Raji (cell line): Measurements from ENCODE around the gene JAZF1.

ENCODE experiments used
- POLR2A ChIP-seq: IDR thresholded peaks from 2 replicates; pipeline ENCODE4 v1.6.1; 2011; ENCODE audit warnings: low read depth, low read length, control low read depth; ENCODE audit not compliant: insufficient read depth

The JAZF1 gene

DNA sequence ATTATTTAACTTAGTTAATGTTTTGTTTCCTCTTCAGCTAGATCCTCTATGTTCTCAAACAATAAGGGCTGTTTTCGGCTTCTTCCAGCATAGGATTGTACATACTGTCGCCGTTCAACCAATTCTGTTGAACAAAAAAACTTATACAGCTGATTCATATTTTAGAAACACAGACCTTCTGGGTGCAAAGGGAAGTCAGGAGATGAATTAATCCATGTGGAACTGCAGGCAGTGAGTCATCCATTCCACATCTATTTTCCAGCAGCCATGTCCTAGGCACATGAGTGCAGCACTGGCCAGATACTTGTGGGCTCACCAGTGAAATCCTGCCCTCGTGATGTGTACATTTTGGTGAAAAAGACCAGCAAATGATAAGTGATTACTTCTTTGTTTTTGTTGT lies 163.2 kb downstream of the JAZF1 start:
- TF ChIP-seq POLR2A = no peak

GRCh38 chr7:28016297-28016696 lies 164.3 kb downstream of the JAZF1 start:
- TF ChIP-seq POLR2A = no peak

DNA sequence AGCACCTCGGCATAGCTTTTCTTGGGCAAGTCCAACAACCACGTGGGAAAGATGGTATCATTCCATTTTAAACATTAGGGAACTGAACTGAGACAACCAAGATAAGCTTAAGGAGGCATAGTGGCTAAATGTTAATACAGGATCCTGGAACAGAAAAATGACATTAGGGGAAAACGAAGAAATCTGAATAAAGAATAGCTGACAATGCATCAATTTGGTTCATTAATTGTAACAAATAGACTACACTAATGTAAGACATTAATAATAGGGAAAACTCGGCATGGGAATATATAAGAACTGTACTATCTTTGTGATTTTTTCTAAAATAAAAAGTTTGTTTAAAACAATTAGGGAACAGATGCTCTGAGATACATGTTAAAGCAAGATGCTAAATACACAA lies 165.4 kb downstream of the JAZF1 start:
- no peak for TF ChIP-seq POLR2A

DNA sequence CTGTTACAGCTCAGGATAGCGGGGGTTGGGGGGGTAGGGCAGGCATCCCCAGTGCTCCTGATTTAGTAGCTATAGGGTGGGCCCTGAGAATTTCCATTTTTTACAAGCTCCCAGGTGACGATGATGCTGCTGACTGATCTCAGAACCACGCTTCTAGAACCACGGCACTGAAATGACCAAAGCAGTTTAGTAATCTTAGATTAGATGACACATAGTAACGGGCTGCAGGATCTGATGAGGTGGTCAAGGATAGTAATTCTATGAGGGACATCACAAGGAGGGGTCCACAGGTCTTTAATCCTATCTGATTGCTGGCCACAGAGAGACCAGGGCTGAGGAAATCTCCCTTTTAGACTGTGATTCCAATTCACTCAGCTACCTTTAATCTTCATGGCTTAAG lies 167.2 kb downstream of the JAZF1 start:
- TF ChIP-seq POLR2A = no peak

GRCh38 chr7:28013019-28013418 lies 167.6 kb downstream of the JAZF1 start:
- no peak for TF ChIP-seq POLR2A

DNA sequence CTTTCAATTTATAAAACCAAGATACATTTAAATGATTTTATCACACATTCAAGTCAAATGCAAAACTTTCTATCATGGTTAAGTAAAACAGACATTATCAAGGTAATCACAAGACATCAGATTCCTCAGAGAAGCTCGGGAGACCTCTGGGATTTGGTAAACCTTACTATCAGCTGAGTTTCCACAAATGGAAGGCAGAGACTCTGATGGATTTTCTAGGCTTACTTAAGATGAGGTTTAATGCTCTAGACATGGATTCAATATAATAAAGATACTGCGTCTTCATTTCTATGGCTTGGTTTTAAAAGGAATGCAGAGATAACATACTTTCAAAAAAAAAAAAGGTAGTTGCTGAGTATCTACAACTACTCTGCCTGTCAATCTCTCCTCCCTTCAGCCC lies 171.7 kb downstream of the JAZF1 start:
- TF ChIP-seq POLR2A = no peak

GRCh38 chr7:28008171-28008570 lies 172.4 kb downstream of the JAZF1 start:
- TF ChIP-seq POLR2A = no peak

DNA sequence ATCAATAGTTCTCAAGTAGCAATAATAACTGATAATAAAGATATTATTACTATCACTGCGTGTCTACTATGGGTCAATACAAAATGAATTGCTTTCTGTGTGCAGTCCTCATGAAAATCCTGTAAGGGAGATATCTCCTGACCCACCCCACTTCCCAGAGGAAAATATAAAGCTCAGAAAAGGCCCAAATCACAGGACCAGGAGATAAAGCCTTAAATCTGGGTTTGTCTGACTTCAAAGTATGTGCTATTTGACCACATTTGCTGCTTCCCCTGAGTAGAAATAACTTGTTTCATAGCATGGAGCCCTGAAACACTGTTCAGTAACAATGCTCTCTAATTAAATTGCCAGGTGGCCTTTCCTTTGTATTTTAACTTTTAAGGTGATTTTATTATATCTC lies 174.1 kb downstream of the JAZF1 start:
- TF ChIP-seq POLR2A = no peak

GRCh38 chr7:28005847-28006231 lies 174.8 kb downstream of the JAZF1 start:
- TF ChIP-seq POLR2A = no peak

- no peak for TF ChIP-seq POLR2A
Measured at GRCh38 chr7:28005075-28005846, 175.3 kb downstream of the JAZF1 start.

DNA sequence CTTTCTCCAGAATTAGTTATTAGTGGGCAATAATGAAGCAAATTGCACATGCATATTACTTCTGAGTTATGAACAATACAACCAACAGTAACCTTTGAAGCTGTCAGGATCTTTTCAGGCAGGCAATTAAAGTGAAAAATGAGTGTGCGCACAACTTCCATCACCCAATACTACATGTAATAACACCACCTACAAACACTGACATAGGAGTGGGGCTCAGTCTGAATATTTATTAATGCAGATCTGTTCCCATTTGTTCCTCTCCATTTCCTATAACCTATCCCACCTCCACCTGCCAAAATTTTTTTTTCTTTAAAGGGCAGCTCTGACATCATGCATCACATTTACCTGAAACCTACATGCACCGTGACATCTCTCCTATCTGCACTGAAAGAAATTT lies 177.2 kb downstream of the JAZF1 start:
- TF ChIP-seq POLR2A = no peak

GRCh38 chr7:28002638-28003037 lies 178.0 kb downstream of the JAZF1 start:
- no peak for TF ChIP-seq POLR2A

GRCh38 chr7:28001896-28002295 lies 178.7 kb downstream of the JAZF1 start:
- no peak for TF ChIP-seq POLR2A

DNA sequence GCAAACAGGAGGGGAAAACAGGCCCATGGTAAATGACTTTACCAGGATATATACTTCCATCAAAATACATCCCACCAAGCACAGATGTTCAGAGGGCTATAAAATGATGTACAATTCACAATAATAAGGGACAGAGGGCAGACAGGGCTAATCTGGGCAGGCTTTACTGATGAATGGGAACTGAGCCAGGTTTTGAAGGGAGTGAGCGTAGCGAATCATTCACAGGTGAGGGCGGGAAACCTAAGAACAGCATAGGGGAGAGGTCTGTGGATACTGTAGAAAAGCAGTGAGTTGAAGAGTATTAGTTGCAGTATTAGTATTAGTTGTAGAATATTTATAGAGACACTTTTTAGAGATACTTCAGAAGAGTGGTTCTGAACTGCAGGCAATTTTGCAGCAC lies 180.8 kb downstream of the JAZF1 start:
- no peak for TF ChIP-seq POLR2A

DNA sequence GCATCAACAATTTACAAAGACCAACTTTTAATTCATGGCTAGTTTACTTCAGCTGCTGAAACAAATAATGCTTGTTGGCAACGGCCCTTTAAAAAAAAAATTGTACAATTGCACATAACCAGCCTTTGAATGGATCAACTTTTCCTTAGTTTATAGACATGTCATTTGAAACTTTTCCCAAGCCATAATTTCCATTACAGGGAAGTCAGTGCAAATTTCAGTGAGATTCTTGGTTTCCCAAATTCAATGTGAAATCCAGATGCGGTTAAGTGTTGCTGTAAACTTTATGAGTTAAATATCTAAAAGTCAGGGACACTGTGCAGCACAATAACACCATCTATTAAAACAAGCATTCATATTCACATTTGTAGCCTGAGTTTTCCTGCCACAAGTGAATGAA lies 182.2 kb downstream of the JAZF1 start:
- no peak for TF ChIP-seq POLR2A

- TF ChIP-seq POLR2A = no peak
Measured at GRCh38 chr7:27997188-27997707, 183.3 kb downstream of the JAZF1 start.

- TF ChIP-seq POLR2A = no peak
Measured at GRCh38 chr7:27996141-27996540, 184.5 kb downstream of the JAZF1 start.

DNA sequence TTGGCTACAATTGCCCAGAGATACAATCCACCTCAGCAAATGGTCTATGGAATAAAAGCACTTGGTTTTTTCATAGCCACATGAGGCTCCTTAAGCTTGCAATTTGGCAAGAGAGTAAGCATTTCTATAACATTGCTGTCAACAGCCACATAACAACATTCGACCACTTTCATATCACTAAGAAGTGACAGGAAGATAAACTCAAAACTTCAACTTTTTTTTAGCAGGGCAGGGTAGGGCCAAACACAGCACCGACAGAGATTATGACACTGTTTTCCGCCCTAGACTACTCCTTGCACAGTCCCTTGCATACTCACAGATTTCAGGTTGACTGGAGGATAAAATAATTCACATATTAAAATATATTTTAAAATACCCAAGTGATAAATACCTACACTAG lies 185.4 kb downstream of the JAZF1 start:
- TF ChIP-seq POLR2A = no peak

- TF ChIP-seq POLR2A = no peak
Measured at GRCh38 chr7:27994639-27995038, 186.0 kb downstream of the JAZF1 start.
